Astrocyte of the hippocampus (primary cell): ENCODE results near the gene B4GALNT3.
A peak's percentile ranks its signal among the peaks of the same experiment; 100 is the strongest.

ENCODE experiments used
- DNase-seq: peaks from one replicate; pipeline ENCODE4 v3.0.0; 2011; ENCODE audit warnings: low read depth, low spot score

The B4GALNT3 gene

DNA sequence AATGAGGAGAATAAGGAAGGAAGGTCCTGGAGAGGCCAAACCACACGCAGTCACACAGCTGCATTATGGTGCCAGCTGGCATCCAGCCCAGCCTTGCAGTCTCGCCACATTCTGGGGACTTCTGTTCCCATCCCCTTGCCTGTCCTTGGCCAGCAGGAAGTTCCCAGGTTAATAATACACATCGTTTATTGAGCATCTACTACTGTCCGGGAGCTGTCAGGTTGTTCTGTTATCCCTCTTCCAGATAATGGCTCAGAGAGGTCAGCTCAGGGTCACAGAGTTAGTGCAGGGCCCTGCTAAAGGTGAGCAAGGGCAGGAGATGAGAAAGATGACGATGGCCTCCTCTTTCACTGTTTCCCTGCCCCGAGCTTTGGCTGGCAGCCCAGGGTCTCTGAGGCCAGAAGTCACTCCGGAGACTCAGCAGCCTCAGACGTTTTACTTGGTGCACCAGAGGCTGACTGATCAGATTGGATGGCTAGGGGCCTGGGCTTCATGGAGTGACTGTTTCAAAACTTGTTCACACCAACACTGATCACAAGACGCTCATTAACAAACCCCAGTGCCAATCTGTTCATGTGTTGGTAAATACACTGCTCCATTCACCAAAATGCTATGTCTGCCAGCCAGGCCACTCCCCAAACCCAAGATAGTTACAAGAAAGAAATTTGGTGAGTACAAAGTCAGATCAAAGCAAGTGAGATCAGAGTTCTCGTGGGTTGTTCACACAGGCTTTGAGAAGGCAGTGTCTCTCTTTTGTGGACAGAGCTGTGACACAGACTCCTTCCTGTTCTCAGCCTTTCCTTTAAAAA, 79.2 kb downstream of the B4GALNT3 start:
- DNase-seq = peak; percentile 82

DNA sequence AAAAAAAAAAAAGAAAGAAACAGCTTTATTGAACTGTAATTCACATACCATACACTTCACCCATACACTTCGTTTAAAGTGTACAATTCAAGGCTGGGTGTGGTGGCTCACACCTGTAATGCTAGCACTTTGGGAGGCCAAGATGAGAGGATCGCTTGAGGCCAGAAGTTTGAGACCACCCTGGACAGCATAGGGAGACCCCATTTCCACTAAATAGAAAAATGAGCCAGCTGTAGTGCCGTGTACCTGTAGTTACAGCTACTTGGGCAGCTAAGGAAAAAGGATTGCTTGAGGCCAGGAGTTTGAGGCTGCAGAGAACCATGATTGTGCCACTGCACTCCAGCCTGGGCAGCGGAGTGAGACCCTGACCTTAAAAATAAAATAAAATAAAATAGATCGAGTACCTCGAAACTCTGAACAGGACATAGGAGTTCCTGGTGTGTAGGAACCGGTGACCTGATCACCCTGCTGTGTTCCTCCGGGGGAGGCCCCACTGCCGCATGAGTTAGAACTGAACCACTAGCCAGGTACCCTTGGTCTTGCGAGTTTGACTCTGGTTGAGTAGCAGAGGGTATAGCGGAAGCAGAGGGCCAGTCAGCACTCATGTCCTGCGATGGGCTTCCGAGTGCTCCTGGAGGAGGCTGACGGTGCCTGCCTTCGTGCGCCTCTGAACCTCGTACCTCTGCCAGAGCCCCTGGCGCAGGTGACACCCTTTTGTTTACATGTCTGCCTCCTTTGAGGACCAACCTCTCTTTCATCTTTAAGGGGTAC, 80.0 kb downstream of the B4GALNT3 start:
- no peak for DNase-seq

DNA sequence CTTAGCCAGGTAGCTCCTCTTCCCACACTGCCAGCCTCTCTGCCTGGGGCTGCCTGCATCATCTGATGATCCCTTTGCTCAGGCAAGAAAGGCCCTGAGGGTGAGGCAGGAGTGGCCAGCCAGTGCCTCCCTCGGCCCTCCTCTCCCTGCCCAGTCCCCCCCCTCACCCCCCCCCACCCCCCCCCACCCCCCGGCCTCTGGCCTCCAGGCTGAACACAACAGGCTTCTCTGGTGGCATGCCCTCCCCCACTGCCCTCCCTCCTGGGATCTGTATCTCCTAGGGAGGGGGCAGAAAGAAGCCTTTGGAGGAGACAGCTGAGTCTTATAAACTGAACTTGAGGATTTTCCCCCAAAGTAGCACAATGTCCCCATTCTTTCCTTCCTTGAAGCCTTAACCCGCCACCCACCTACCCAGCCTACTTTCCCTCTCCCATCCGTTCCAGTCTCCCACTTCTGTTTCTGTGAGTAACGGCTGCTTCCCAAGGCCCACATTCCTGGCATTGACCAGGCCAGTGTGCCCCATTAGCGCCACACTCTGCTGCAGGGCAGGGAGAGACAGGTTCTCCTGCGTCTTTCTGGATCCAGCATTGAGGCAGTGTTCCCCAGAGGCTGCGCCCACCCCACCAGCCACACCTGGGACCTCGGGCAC, 82.1 kb downstream of the B4GALNT3 start:
- peak; percentile 58 for DNase-seq

DNA sequence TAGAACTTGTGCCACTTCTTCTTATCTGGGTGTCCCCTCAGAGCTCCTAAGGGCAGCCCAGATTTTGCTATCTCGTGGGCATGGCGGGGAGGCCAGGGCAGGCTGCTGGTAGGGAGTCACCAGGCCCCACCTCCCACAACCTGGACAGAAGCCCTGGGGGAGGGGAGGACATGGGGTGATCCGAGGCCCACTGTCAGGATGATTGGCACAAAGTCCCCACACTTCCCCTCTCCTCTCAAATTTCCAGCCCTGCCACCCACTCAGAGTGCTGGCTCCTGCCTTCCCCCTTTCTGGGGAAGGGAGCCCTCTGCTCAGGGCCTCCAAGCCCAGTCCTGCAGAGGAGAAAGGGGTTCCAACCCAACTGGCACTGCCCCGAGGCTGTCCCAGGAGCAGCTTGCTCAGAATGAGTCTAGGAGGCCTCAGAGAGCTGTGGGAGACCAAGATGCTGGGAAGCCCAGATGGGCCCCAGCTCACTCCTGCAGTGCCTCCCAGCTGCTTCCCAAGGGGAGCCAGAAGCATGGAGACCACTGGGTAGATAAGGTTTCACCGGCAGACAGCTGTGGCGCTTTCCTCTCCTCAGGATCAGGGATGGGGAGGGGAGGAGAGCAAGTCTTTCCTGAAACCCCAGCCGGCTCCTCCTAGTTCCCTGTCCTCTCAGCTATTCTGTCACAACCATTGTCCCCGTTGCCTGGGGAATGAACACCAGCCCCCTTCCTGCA, 82.8 kb downstream of the B4GALNT3 start:
- DNase-seq = no peak

DNA sequence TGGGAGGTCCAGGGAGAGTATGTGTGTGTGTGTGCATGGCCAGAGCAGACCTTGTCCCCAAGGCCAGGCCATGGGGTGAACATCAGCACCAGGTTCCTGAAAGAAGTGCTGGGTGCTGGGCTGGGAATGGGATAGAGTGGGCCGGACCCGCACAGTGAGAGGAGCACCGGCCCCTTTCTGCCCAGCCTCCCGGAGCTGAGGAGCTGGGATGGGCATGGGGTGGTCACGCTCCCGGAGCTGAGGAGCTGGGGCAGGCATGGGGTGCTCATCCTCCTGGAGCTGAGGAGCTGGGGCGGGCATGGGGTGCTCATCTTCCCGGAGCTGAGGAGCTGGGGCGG, 83.3 kb downstream of the B4GALNT3 start:
- no peak for DNase-seq

DNA sequence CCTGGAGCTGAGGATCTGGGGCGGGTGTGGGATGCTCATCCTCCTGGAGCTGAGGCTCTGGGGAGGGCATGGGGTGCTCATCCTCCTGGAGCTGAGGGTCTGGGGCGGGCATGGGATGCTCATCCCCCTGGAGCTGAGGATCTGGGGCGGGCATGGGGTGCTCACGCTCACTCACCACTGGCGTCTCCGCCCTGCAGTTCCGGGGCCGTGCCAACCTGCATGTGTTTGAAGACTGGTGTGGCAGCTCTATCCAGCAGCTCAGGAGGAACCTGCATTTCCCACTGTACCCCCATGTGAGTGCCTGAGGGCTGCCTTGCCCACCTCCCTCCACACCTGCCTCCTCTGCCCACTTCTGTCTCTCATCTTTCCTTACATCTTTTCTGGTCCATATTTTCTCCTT, 84.4 kb downstream of the B4GALNT3 start:
- no peak for DNase-seq

DNA sequence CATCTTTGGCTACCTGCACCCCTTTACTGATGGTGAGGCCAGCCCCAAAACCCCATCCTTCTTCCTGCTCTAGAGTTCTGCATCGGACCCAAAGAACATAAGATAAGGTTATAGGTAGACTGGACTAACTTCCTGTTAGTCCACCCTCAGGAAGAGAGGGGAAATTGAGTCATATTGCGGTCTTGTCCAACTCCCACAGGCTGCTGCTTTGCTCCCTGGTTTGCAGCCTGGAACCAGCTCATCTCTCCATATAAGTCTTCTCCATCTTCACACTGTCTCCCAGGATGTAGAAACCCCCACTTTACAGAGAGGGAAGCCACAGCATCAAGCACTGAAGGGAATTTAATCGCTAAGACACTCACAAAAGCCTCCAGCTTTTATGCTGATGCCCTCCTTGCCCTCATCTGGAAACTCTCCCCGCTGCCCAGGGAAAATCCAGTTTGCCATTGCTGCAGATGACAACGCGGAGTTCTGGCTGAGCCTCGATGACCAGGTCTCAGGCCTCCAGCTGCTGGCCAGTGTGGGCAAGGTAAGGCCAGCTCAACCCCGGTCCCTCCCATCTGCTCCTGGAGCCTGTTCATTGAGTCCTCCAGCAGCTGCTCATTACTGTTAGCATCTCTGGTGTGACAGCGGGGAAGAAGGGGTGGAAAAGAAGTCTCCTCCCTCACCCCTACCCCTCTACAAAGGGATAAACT, 85.3 kb downstream of the B4GALNT3 start:
- DNase-seq = no peak

DNA sequence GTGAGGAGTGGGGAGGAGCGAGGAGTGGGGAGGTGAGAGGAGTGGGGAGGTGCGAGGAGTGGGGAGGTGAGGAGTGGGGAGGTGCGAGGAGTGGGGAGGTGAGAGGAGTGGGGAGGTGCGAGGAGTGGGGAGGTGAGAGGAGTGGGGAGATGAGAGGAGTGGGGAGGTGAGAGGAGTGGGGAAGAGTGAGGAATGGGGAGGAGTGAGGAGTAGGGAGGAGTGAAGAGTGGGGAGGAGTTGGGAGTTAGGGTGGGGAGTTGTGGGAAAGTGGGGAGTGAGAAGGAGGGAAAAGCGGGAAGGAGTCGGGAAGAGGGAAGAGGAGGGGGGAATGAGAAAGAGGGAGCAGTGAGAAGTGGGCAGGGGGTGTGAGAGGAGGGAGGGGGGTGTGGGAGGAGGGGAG, 86.1 kb downstream of the B4GALNT3 start:
- DNase-seq = no peak

DNA sequence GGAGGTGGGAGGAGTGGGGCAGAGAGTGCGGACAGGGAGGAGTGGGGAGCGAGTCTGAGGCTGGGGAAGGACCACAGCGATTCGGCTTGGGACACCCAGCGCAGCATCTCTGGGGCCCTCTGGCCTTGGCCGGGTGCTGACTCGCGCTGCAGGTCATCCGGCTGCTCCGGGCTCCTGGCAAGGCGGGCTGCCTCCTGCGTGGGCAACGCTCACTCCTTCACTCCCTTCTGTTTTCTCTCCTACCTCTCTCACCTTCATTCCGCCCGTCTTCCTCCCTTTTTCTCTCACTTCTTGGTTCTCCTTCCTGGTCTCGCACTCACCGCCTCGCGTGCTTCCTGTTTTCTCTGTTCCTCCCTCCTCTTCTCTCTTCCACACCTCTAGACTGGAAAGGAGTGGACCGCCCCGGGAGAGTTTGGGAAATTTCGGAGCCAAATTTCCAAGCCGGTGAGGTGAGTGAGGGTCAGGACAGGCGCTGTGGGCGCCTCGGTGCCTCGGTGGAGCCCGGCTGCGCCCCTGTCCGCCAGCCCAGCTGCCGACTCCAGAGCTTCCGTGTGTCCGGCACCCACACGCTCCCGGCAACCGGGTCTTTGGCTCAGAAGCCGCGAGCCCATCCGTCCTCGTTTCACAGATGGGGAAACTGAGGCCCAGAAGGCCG, 86.7 kb downstream of the B4GALNT3 start:
- no peak for DNase-seq

DNA sequence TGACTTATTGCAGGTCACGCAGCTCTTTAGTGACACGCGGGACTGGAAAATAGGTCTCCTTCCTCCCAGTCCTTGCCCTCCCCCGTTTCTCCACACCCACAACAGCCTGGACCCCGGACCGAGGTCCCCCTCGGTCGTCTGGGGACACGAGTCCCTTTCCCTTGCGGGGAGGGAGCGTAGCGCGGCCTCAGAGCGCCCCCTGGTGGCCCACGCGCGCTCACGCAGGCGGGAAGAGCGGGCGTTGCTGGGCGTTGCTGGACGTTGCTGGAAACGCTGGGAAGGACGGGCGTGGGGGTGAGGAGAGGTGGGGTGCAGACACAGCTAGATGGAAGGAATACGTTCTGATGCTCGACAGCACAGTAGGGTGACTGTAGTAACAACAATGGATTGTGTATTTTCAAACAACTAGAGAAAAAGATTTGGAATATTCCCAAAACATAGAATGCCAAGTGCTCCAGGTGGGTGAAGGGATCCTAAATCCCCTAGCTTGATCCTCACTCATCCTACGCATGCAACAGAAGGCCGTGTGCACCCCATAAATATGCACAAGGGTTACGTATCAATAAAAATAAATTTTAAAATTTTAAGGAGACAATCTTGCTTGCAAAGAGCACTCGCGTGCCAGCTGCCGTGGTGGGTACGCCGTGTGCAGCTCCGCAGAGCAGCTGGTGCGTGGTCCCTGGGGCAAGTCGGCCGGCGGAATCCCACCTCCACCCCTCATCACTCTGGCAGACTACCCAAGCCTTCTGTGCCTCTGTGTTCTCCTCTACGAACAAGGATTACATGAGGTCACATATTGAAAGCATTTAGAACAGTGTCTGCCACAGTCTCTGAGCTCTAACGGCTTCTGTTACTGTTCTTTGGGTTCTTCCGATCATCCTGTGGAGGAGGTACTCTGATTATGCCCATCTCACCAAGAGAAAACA, 87.4 kb downstream of the B4GALNT3 start:
- DNase-seq = peak; percentile 83

DNA sequence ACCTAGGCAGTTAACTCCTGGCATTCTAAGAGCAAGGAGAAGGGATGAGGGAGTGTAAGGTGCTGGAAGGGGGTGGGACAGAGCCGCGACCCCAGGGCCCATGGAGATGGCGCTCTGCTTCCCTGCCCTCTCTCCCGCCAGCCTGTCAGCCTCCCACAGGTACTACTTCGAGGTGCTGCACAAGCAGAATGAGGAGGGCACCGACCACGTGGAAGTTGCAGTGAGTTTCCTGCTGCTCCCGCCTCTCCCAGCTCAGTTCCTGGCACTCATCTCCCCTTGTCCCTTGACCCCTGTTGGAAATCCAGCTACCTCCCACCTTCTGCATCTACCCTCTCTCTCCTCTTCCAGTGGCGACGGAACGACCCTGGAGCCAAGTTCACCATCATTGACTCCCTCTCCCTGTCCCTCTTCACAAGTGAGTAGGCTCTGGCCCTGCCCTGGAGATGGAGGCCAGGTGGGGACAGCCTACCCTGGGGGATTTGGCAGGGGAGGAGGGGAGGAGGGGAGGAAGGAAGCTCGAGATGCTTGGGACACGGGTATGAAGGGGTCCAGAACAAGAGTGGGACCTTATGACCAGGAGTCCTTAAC, 88.2 kb downstream of the B4GALNT3 start:
- no peak for DNase-seq

DNA sequence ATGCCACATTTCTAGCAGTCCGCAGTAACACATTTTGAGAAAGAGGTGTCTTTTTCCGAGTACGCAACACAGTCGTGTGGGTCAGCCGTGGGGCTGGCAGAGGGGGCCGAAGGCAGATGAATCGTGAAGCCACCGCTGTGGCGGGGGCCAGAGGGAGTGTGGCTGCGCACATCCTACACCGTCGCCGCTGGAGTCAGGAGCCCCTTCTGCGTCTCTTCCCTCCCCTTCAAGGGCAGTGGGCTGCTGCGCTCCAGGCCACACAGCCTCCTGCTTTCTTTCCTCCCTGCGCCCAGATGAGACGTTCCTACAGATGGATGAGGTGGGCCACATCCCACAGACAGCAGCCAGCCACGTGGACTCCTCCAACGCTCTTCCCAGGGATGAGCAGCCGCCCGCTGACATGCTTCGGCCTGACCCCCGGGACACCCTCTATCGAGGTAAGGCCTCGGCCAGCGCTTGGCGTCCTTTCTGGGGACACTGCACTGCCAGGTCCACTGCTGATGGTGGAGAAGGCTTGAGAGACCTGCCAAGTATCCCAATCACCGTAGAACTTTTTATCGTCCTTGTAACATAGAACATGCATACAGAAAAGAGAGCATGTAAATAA, 89.8 kb downstream of the B4GALNT3 start:
- no peak for DNase-seq

DNA sequence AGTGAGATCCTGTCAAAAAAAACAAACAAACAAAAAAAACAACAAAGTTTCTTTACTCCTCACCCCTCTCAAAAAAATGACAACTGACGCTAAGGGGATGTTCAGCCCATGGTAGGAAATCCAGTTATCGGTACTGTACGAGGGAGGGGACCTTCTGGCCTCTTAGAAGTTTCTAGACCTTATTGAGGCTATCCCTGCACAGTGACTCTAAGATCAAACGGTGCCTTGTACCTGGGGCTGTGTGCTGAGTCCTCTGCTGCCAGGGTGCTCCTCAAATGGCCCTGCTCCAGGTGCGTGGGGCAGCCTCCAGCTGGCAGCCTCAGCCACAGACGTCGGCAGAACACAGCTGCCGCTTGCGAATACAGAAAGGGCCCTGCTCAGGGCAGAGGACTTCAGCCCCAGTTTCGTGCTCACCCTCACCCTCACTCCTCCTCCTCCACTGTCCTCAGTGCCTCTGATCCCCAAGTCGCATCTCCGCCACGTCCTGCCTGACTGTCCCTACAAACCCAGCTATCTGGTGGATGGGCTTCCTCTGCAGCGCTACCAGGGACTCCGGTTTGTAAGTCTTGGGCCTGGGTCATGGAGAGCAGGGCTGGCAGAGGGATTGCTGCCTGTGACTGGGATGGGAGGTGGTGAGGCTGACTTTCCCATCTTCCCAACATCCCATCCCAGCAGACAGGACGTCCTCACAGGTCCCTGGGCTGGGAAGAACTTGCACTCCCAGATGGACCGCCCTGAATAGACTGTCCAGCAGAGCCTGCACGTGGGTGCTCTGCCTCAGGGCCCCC, 90.9 kb downstream of the B4GALNT3 start:
- no peak for DNase-seq

DNA sequence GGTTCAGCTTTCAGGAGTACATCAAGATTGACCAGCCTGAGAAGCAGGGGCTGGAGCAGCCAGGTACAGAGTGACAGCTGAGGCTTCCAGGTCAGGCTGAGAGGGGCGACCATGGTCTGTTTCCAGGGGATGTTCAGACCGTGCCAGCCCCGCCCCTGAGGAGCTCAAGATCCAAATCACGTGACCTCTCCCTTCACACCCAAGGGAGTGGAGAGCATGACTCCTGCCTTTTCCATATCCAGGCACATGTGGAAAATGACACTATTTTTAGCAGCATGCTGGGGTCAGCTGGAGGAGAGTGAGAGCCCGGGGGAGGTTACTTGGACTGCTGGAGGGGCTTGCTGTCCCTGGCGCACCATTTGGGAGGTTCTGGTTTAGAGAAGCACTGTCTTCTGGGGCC, 92.7 kb downstream of the B4GALNT3 start:
- DNase-seq = no peak

DNA sequence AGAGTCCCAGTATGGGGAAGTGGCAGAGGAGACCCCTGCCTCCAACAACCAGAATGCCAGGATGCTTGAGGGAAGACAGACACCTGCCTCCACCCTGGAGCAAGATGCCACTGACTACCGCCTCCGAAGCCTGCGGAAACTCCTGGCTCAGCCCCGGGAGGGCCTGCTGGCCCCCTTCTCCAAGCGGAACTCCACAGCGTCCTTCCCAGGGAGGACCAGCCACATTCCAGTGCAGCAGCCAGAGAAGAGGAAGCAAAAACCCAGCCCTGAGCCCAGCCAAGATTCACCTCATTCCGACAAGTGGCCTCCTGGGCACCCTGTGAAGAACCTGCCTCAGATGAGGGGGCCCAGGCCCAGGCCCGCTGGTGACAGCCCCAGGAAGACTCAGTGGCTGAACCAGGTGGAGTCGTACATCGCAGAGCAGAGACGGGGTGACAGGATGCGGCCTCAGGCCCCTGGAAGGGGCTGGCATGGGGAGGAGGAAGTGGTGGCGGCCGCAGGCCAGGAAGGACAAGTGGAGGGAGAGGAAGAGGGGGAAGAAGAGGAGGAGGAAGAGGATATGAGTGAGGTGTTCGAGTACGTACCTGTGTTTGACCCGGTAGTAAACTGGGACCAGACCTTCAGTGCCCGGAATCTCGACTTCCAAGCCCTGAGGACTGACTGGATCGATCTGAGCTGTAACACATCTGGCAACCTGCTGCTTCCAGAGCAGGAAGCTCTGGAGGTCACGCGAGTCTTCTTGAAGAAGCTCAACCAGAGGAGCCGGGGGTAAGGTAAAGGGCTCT, 93.7 kb downstream of the B4GALNT3 start:
- DNase-seq = no peak

DNA sequence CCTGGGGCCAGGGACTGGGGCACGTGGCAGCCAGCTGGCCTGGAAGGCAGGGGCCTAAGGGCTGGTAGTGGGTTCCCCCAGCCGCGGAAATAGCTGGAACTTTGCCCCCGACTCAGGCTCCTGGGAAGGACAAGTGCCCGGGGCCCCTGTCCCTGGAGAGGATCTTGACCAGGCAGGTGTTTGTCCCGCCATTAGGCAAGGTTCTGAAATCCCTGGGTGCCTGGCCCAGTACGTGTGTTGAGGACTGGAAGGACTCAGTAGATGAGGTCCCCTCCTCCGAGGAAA, 94.2 kb downstream of the B4GALNT3 start:
- no peak for DNase-seq

DNA sequence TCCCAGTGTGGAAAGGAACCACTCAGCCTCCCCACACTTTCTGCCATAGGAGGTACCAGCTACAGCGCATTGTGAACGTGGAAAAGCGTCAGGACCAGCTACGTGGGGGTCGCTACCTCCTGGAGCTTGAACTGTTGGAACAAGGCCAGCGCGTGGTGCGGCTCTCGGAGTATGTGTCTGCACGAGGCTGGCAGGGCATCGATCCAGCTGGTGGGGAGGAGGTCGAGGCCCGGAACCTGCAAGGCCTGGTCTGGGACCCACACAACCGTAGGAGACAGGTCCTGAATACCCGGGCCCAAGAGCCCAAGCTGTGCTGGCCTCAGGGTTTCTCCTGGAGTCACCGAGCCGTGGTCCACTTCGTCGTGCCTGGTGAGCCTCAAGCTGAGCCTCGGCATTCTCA, 96.8 kb downstream of the B4GALNT3 start:
- no peak for DNase-seq

DNA sequence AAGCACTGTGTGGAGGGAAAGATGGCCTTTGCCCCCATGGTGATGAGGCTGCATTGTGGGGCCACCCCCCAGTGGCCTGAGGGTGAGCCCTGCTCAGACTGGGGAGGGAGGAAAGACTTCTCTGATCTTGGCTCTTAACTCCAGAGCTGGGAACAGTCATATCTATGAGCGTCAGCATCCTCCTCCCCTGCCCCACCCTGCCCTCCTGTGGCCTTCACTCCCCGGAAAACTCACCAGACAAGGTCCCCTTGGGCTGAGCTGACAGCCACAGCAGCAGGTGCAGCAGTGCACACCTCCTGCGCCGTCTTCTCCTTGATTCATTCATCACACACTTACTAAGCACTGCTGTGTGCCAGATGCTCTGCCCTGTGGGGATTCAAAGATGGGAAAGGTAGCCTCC, 98.8 kb downstream of the B4GALNT3 start:
- DNase-seq = no peak
